ENCODE results near the gene CELSR3.

Gene CELSR3

GRCh38 chr3:48614044-48614443 lies 48.6 kb downstream of the CELSR3 start:
- TF ChIP-seq YY1 (IDR thresholded peaks at IDR 0.05; ENCODE audit: low read depth) (no peak), TAF1 (IDR thresholded peaks at IDR 0.05; ENCODE audit: low read depth) (no peak)

- TF ChIP-seq FOXM1 (IDR thresholded peaks at IDR 0.05; ENCODE audit: borderline replicate concordance, low read depth) (no peak), CEBPB (IDR thresholded peaks at IDR 0.05) (no peak), NFIC (IDR thresholded peaks at IDR 0.05) (no peak), ZBTB7A (IDR thresholded peaks at IDR 0.05; ENCODE audit: low read depth) (no peak), USF1 (IDR thresholded peaks at IDR 0.05) (no peak), EGR1 (IDR thresholded peaks at IDR 0.05) (no peak), RAD21 (IDR thresholded peaks at IDR 0.05; ENCODE audit: low read depth) (no peak), REST (IDR thresholded peaks at IDR 0.05; ENCODE audit: low read depth) (no peak), EP300 (IDR thresholded peaks at IDR 0.05; ENCODE audit: borderline replicate concordance) (no peak), MAX (IDR thresholded peaks at IDR 0.05) (no peak), TEAD4 (IDR thresholded peaks at IDR 0.05) (no peak), TCF12 (IDR thresholded peaks at IDR 0.05; ENCODE audit: low read depth) (no peak), TAF1 (IDR thresholded peaks at IDR 0.05; ENCODE audit: low read depth) (no peak), CREB1 (IDR thresholded peaks at IDR 0.05; ENCODE audit: low read depth) (no peak), YY1 (IDR thresholded peaks at IDR 0.05; ENCODE audit: low read depth) (no peak)
These were observed 50.4 kb downstream of the CELSR3 start for GRCh38 chr3:48612309-48612708.

- TF ChIP-seq TCF12 (IDR thresholded peaks at IDR 0.05; ENCODE audit: low read depth) = 0 out of 2 replicates have a peak, but pooled peaks have one; percentile 49
- TF ChIP-seq EGR1 (IDR thresholded peaks at IDR 0.05) = peak; percentile 87
- TF ChIP-seq MAX (IDR thresholded peaks at IDR 0.05) = peak; percentile 88
- peak; percentile 97 for TF ChIP-seq YY1 (IDR thresholded peaks at IDR 0.05; ENCODE audit: low read depth)
- no peak; the same call in 1 of the 2 replicates for TF ChIP-seq EP300 (IDR thresholded peaks at IDR 0.05; ENCODE audit: borderline replicate concordance)
- peak; percentile 33; the same call in 1 of the 2 replicates for TF ChIP-seq RAD21 (IDR thresholded peaks at IDR 0.05; ENCODE audit: low read depth)
- TF ChIP-seq TEAD4 (IDR thresholded peaks at IDR 0.05) = 0 out of 2 replicates have a peak, but pooled peaks have one; percentile 31
- TF ChIP-seq TAF1 (IDR thresholded peaks at IDR 0.05; ENCODE audit: low read depth) = peak; percentile 96
- TF ChIP-seq CREB1 (IDR thresholded peaks at IDR 0.05; ENCODE audit: low read depth) = no peak
- no peak for TF ChIP-seq ZBTB7A (IDR thresholded peaks at IDR 0.05; ENCODE audit: low read depth)
These were observed 53.3 kb downstream of the CELSR3 start, which contains the start of gene UQCRC1 for GRCh38 chr3:48609088-48610005. UQCRC1 (minus strand) TSS chr3:48609646; CDS start chr3:48609620, 26 bp downstream.

- TF ChIP-seq REST (IDR thresholded peaks at IDR 0.05; ENCODE audit: low read depth) = no peak
- TF ChIP-seq TAF1 (IDR thresholded peaks at IDR 0.05; ENCODE audit: low read depth) = no peak
- TF ChIP-seq USF1 (IDR thresholded peaks at IDR 0.05) = no peak
- no peak for TF ChIP-seq YY1 (IDR thresholded peaks at IDR 0.05; ENCODE audit: low read depth)
These were observed 55.2 kb downstream of the CELSR3 start for GRCh38 chr3:48607519-48607918.

GRCh38 chr3:48601622-48601994 lies 61.1 kb downstream of the CELSR3 start:
- no peak for TF ChIP-seq ZBTB7A (IDR thresholded peaks at IDR 0.05; ENCODE audit: low read depth)
- no peak for TF ChIP-seq USF1 (IDR thresholded peaks at IDR 0.05)
- TF ChIP-seq RAD21 (IDR thresholded peaks at IDR 0.05; ENCODE audit: low read depth) = no peak
- TF ChIP-seq EP300 (IDR thresholded peaks at IDR 0.05; ENCODE audit: borderline replicate concordance) = no peak
- TF ChIP-seq FOXM1 (IDR thresholded peaks at IDR 0.05; ENCODE audit: borderline replicate concordance, low read depth) = no peak
- TF ChIP-seq CREB1 (IDR thresholded peaks at IDR 0.05; ENCODE audit: low read depth) = no peak
- no peak for TF ChIP-seq NFIC (IDR thresholded peaks at IDR 0.05)
- no peak for TF ChIP-seq CEBPB (IDR thresholded peaks at IDR 0.05)
- TF ChIP-seq MAX (IDR thresholded peaks at IDR 0.05) = no peak
- no peak for TF ChIP-seq REST (IDR thresholded peaks at IDR 0.05; ENCODE audit: low read depth)
- no peak for TF ChIP-seq TCF12 (IDR thresholded peaks at IDR 0.05; ENCODE audit: low read depth)
- no peak for TF ChIP-seq YY1 (IDR thresholded peaks at IDR 0.05; ENCODE audit: low read depth)
- no peak for TF ChIP-seq TEAD4 (IDR thresholded peaks at IDR 0.05)
- no peak for TF ChIP-seq EGR1 (IDR thresholded peaks at IDR 0.05)
- TF ChIP-seq TAF1 (IDR thresholded peaks at IDR 0.05; ENCODE audit: low read depth) = no peak
